SKM-1 treated with dmso at 0.1 percent for 144 hours (cell line): ENCODE data around the gene FCER1G.
"Not testable (repeated sequence)": the region's sequence is repeated elsewhere in the genome, so short reads cannot be mapped to it uniquely, and the experiment has no call there.

Experiments used
- DNase-seq: peaks from one replicate; lab custom pipeline; 2025; ENCODE audit not compliant: unreplicated experiment; lab: John Stamatoyannopoulos, UW

Gene FCER1G

GRCh38 chr1:161201836-161202712 is 13.0 kb upstream of the FCER1G start, which contains the start of gene NDUFS2:
Gene NDUFS2, plus strand, starts transcription at chr1:161202367. Its CDS starts 19 bp downstream, at chr1:161202386.
- peak; percentile 99 for DNase-seq

GRCh38 chr1:161206411-161207140 is 8.5 kb upstream of the FCER1G start:
- DNase-seq = no peak

- DNase-seq = no peak
Observed at GRCh38 chr1:161207173-161207572, 7.9 kb upstream of the FCER1G start.

GRCh38 chr1:161209790-161210409 is 5.2 kb upstream of the FCER1G start:
- DNase-seq = peak; percentile 86

GRCh38 chr1:161214369-161214768 is 726 bp upstream of the FCER1G start:
- DNase-seq = peak; percentile 74

- peak; percentile 95 for DNase-seq
Observed at GRCh38 chr1:161216945-161217712, 2.0 kb downstream of the FCER1G start.

- no peak for DNase-seq
Observed at GRCh38 chr1:161217831-161218230, 2.7 kb downstream of the FCER1G start.

GRCh38 chr1:161218301-161219077 is 3.4 kb downstream of the FCER1G start:
- no peak for DNase-seq

- DNase-seq = no peak
Observed at GRCh38 chr1:161219078-161219892, 4.2 kb downstream of the FCER1G start.

- DNase-seq = no peak
Observed at GRCh38 chr1:161220002-161220401, 4.9 kb downstream of the FCER1G start.

- no peak for DNase-seq
Observed at GRCh38 chr1:161222175-161223019, 7.3 kb downstream of the FCER1G start.

- no peak for DNase-seq
Observed at GRCh38 chr1:161223805-161224694, 9.0 kb downstream of the FCER1G start.

- DNase-seq = not testable (repeated sequence)
Observed at GRCh38 chr1:161224695-161225087, 9.6 kb downstream of the FCER1G start.

GRCh38 chr1:161225178-161225533 is 10.1 kb downstream of the FCER1G start:
- DNase-seq = no peak

- DNase-seq = peak; percentile 100
Observed at GRCh38 chr1:161225534-161226319, 10.6 kb downstream of the FCER1G start, which contains the start of gene TOMM40L. Gene TOMM40L, plus strand, starts transcription at chr1:161226060. Its CDS starts 430 bp downstream, at chr1:161226490.

- DNase-seq = no peak
Observed at GRCh38 chr1:161226320-161226711, 11.2 kb downstream of the FCER1G start.
